Measurements from ENCODE around the gene DCDC2C.

DNA sequence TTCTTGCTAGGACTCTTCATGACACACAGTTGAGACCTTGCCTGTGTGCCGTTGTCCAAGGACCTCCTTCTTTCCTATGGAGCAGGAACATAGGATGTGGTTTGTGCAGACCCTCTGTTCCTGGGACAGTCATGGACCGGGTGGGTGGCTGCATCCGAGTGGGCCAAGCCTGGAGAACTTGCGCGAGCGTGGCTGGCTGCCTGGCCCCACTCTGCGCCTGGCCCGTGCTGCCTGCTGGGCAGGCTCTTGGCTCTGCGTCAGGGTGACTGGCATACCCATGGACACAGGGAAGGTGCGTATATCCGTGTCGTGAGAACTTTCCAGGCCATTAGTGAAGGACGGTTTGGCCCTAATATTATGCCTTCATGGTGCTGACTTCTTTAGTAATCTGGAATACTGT is 68.2 kb downstream of the DCDC2C start:
- no peak for TF ChIP-seq POLR2A (IDR thresholded peaks at IDR 0.05; ENCODE audit: low read depth, low read length)
- TF ChIP-seq, protein P1, sequence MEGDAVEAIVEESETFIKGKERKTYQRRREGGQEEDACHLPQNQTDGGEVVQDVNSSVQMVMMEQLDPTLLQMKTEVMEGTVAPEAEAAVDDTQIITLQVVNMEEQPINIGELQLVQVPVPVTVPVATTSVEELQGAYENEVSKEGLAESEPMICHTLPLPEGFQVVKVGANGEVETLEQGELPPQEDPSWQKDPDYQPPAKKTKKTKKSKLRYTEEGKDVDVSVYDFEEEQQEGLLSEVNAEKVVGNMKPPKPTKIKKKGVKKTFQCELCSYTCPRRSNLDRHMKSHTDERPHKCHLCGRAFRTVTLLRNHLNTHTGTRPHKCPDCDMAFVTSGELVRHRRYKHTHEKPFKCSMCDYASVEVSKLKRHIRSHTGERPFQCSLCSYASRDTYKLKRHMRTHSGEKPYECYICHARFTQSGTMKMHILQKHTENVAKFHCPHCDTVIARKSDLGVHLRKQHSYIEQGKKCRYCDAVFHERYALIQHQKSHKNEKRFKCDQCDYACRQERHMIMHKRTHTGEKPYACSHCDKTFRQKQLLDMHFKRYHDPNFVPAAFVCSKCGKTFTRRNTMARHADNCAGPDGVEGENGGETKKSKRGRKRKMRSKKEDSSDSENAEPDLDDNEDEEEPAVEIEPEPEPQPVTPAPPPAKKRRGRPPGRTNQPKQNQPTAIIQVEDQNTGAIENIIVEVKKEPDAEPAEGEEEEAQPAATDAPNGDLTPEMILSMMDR (IDR thresholded peaks at IDR 0.05; ENCODE audit: extremely low read depth in 1 of 2, insufficient read depth in 1 of 2, low read depth in 1 of 2, low read length in 2 of 2): no peak
- no peak for TF ChIP-seq POLR2AphosphoS5 (IDR thresholded peaks at IDR 0.05; ENCODE audit: insufficient read depth, low read depth, low read length)
- no peak for TF ChIP-seq MYC (IDR thresholded peaks at IDR 0.05; ENCODE audit: low read depth, low read length)
- TF ChIP-seq, protein P2, sequence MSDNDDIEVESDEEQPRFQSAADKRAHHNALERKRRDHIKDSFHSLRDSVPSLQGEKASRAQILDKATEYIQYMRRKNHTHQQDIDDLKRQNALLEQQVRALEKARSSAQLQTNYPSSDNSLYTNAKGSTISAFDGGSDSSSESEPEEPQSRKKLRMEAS (IDR thresholded peaks at IDR 0.05; ENCODE audit: insufficient read depth, insufficient read length): no peak
- TF ChIP-seq EZH2 (IDR thresholded peaks at IDR 0.05; ENCODE audit: borderline replicate concordance, low read depth, low read length, severe bottlenecking): no peak
- no peak for TF ChIP-seq FOS (IDR thresholded peaks at IDR 0.05; ENCODE audit: borderline replicate concordance, insufficient read depth, low read length)
- TF ChIP-seq JUN (IDR thresholded peaks at IDR 0.05; ENCODE audit: borderline replicate concordance, insufficient read depth, insufficient read length, low read depth): no peak
- no peak for TF ChIP-seq GATA2 (IDR thresholded peaks at IDR 0.05; ENCODE audit: insufficient read depth, insufficient read length, low read depth, low read length)
